AG20443 (cell line): ENCODE results near the gene A4GALT.

ENCODE experiments used
- DNase-seq: peaks from one replicate; pipeline ENCODE4 v3.0.0; 2012; ENCODE audit warnings: low spot score, mixed read lengths

A4GALT gene

DNA sequence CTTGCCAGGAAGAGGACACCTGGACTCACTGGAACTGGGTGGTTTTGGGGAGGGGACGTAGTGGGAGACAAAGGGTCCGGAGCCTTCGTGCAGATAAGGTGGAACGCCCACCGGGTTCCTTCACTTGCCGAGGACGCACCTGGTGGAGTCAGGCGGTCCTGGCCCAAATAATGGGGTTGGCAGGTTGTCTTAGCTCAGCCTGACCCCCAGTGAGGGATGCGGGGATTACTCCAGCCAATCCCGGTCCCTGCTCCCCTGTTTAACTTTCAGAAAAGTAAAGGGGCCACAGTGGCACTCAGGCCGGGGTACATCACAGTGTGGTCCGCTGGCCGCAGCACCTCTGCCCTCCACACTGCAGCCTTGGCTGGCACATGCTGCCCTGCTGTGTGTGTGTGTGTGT lies 18.0 kb downstream of the A4GALT start:
- DNase-seq, result no peak

- no peak for DNase-seq
Measured at GRCh38 chr22:42701694-42702093, 19.0 kb downstream of the A4GALT start.

- no peak for DNase-seq
Measured at GRCh38 chr22:42700901-42701300, 19.8 kb downstream of the A4GALT start.

- no peak for DNase-seq
Measured at GRCh38 chr22:42700355-42700754, 20.3 kb downstream of the A4GALT start.

DNA sequence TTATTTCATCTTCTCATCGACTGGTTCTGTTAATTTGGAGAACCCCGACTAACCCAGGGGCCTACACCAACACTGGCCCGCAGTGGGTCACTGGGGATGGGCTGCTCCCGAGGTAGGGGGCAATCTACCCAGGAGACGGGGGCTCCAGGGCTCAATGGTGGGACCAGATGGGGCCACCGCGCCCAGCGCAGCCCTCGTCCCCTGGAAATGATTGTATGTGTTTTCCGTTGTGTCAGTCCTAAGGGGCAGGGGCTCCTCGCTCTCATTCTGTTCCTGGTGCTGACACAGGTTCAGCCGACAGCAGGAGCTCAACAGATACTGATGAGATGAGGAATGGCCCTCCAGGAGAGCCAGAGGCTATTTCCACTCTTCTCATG lies 20.7 kb downstream of the A4GALT start:
- no peak for DNase-seq

DNA sequence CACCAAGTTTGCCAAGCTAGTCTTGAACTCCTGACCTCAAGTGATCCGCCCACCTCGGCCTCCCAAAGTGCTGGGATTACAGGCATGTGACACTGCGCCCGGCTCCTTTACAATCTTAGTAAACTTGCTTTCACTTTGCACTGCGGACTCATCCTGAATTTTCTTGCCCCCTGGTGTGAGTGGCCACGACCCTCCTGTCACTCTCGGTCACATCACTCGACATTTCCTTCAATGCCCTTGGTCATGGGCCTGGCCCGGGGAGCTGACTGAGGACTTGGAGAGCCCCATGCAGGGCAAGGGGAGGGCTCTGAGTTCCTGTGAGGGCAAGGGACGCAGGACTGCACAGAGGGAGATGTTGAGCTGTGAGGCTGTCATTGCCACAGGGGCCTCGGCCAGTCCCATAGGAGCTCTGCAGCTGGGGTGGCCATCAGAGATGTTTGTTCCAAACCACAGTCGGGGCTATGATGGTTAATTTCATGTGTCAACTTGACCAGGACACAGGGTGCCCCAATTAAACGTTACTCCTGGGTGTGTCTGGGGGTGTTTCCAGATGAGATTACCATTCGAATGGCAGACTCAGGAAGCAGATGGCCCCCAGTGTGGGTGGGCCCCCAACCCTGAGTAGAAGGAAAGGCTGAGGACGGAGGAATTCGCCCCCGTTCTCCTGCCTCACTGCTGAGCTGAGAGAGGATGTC lies 21.2 kb downstream of the A4GALT start:
- no peak for DNase-seq

- DNase-seq, result peak; percentile 85
Measured at GRCh38 chr22:42697542-42698013, 23.1 kb downstream of the A4GALT start.

- DNase-seq, result no peak
Measured at GRCh38 chr22:42696331-42696967, 24.2 kb downstream of the A4GALT start.

DNA sequence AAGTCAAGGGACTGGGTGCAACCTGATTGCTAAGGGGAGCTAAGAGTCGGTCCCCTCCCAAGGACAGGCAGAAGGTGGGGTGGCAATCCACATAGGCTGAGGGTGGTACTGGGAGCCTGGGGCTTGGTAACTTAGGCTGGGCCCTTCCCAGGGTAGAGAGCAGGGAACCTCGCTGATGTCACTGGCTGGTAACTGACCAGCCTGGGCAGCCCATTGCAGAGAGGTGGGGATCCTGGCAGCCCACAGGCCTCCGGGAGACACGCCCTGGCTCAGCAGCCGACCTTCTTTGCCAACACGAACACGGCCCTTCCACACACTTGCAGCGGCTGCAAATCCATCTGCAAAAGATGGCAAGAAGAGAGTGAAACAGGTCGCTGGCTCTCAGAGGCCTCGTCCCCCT lies 25.4 kb downstream of the A4GALT start:
- DNase-seq, result no peak

DNA sequence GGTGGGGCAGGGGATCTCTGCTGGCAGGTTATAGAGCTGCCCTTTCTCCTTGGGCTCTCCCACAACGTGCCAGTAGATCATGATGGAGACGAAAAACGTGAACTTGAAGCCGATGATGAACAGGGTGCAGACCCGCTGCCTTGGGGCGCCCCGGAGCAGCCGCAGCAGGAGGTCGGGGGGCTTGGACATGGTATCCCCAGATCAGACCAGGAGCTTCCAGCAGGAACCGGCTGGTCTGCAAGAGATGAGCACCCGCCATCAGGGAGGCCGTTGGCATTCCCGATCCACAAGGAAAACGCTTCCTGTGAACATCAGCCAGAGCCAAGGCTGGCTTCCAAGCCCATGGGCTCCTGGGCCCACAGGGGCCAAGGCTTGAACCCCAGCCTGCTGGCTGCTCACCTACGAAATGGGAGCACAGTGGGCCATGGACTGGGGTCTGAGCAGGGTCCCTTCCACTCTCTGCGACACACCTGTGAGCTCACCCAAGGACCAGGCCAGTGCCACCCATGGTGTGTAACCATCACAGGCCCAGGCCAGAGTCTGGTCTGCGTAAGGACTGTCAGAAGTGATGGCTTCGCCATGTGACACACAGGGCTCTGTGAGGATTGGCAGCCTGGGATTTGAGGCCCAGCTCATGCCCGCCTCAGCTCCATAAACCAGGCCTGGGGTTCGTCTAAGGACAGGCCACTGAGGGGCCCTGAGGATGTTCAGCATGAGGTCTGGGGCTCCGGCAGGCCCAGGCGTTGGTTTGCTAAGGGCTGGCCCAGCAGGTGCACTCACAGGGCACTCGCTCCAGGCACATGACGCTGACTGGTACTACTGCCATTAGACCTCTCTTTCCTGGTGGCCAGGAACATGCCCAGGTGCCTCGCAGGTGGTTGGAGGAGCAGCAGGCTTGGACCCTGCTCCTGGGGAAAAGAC lies 26.6 kb downstream of the A4GALT start:
- DNase-seq, result no peak

- DNase-seq, result no peak
Measured at GRCh38 chr22:42693055-42693762, 27.5 kb downstream of the A4GALT start.

- no peak for DNase-seq
Measured at GRCh38 chr22:42692239-42693054, 28.2 kb downstream of the A4GALT start.

DNA sequence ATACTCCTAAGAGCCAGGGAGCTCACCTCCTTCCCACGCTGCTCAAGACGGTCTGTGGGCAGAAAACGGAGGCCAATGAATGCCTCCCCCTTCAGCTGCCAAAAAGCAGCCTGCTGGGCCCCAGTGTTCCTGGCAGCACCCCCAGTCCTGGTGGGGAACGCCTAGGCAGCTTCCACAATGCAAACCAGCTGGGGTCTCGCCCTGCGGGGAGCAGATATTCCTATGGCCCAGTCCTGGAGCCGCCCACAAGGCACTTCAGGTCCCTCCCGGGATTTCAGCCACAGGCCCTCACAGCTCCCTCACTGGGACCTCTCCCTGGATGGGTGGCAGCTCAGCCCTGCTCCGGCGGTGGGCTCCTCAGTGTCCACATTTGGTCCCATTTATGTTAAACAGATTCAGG lies 29.2 kb downstream of the A4GALT start:
- no peak for DNase-seq

GRCh38 chr22:42688241-42689211 lies 32.1 kb downstream of the A4GALT start:
- DNase-seq, result peak; percentile 92

DNA sequence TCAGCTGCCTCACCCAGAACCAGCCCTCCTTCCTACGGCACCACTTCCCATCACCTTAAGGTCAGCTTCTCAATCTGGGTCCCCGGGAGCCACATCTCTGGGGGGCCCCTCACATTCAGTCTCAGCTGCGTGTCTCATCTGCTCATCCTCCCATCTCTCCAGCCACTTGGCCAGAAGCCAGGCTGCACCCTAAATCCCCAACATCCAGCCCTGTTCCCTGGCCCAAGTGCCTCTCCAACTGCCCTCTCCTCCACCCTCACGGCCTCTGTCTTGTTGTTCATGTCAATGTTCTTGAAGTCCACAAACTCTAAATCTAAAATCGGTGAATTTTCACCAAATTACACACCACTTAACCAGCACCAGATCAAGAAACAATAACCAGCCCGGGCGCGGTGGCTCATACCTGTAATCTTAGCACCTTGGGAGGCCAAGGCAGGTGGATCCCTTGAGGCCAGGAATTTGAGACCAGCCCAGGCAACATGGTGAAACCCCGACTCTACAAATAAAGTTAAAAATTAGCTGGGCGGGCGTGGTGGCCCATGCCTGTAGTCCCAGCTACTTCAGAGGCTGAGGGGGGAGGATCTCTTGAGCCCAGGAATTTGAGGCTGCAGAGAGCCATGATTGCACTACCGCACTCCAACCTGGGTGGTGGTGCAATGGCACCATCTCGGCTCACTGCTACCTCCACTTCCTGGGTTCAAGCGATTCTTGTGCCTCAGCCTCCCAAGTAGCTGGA lies 33.7 kb downstream of the A4GALT start:
- no peak for DNase-seq

GRCh38 chr22:42685941-42686653 lies 34.6 kb downstream of the A4GALT start:
- DNase-seq, result no peak

DNA sequence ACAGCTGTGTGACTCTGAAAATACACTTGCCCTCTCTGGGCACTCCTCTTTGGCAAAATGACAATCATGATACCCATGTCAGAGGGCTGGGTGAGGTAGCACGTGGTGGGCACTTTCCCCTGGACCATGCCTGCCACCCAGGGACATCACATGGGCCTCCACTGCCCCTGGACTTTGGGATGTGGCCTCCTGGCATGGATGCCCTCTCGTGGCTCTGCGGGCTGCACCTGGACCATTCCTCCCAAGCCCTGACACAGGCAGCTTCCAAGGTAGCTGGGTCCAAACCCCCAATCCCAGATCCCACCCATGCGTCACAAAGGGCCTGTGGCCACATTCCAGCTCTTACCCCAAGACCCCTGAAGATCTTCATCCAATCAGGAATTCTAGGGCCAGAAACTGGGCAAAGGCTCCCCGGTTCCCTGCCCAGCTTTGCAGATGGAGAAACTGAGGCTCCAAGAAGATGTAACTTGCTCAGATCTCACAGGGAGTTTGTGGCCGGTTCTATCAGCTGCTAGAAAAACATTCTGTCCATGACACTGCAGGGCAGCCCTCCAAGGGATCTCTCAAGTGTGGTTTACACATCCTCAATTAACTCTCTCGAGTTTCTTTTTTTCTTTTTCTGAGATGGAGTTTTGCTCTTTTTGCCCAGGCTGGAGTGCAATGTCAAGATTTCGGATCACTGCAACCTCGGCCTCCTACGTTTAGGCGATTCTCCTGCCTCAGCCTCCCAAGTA lies 36.0 kb downstream of the A4GALT start:
- DNase-seq, result peak; percentile 48
